ENCODE measurements around the gene PGLYRP3. TPM values are rescaled to one million over a fixed set of nuclear protein-coding genes. Genes with fewer than 3 reads are reported as not detected.
"Not testable (repeated sequence)": the region's sequence is repeated elsewhere in the genome, so short reads cannot be mapped to it uniquely, and the experiment has no call there.

Gene PGLYRP3
- total RNA-seq, 2 experiments from 2014 or later, result not detected

- Mint-ChIP-seq H3K4me1 (ENCODE audit: low read depth) (peaks cover 10% of the 10 kb centered on the region), H3K27ac (no peak overlapping the region), H3K4me3 (no peak overlapping the region), H3K9me3 (peaks cover 7% of the 10 kb centered on the region), H3K36me3 (ENCODE audit: low read depth) (no peaks in the 10 kb centered on the region), H3K27me3 (ENCODE audit: low read depth) (no peaks in the 10 kb centered on the region)
- intact Hi-C loops (cut with micrococcal nuclease), result no loop called here
- DNase-seq, result no peak
- CTCF ChIA-PET, result interaction anchor here (0.8 kb wide), 1 partner anchor 15 kb away, joined by 3 read pairs; no protein-coding TSS in a partner anchor
These were observed 23.9 kb upstream of the PGLYRP3 start for GRCh38 chr1:153336650-153337049.

GRCh38 chr1:153333902-153334301 is 21.1 kb upstream of the PGLYRP3 start:
- no peaks in the 10 kb centered on the region for H3K4me1 Mint-ChIP-seq (ENCODE audit: low read depth)
- H3K27me3 Mint-ChIP-seq (ENCODE audit: low read depth), result no peaks in the 10 kb centered on the region
- no peaks in the 10 kb centered on the region for H3K36me3 Mint-ChIP-seq (ENCODE audit: low read depth)
- CTCF ChIA-PET, result no interaction called here
- intact Hi-C loops (cut with micrococcal nuclease), result no loop called here
- peaks cover 10% of the 10 kb centered on the region for H3K9me3 Mint-ChIP-seq
- H3K4me3 Mint-ChIP-seq, result no peak overlapping the region
- no peak overlapping the region for H3K27ac Mint-ChIP-seq
- DNase-seq, result no peak

GRCh38 chr1:153324912-153325311 is 12.2 kb upstream of the PGLYRP3 start:
- no peak for DNase-seq
- no peak overlapping the region for H3K4me3 Mint-ChIP-seq
- no peaks in the 10 kb centered on the region for H3K36me3 Mint-ChIP-seq (ENCODE audit: low read depth)
- peaks cover 3% of the 10 kb centered on the region for H3K27me3 Mint-ChIP-seq (ENCODE audit: low read depth)
- H3K27ac Mint-ChIP-seq, result no peak overlapping the region
- H3K4me1 Mint-ChIP-seq (ENCODE audit: low read depth), result no peaks in the 10 kb centered on the region
- CTCF ChIA-PET, result interaction anchor here (0.6 kb wide), 1 partner anchor 819 kb away, joined by 3 read pairs; no protein-coding TSS in a partner anchor
- peaks cover 15% of the 10 kb centered on the region for H3K9me3 Mint-ChIP-seq
- intact Hi-C loops (cut with micrococcal nuclease), result no loop called here

GRCh38 chr1:153322568-153322967 is 9.8 kb upstream of the PGLYRP3 start:
- Mint-ChIP-seq H3K9me3 (peaks cover 12% of the 10 kb centered on the region), H3K4me3 (no peak overlapping the region), H3K27me3 (ENCODE audit: low read depth) (peaks cover 7% of the 10 kb centered on the region), H3K4me1 (ENCODE audit: low read depth) (no peaks in the 10 kb centered on the region), H3K36me3 (ENCODE audit: low read depth) (no peaks in the 10 kb centered on the region), H3K27ac (no peak overlapping the region)
- CTCF ChIA-PET, result no interaction called here
- DNase-seq, result no peak
- intact Hi-C loops (cut with micrococcal nuclease), result no loop called here

- H3K27ac Mint-ChIP-seq; intact Hi-C loops (cut with micrococcal nuclease); CTCF ChIA-PET; H3K4me1 Mint-ChIP-seq (ENCODE audit: low read depth); H3K4me3 Mint-ChIP-seq; DNase-seq; H3K36me3 Mint-ChIP-seq (ENCODE audit: low read depth): not testable (repeated sequence)
- H3K9me3 Mint-ChIP-seq, result peaks cover 10% of the 10 kb centered on the region
- peaks cover 10% of the 10 kb centered on the region for H3K27me3 Mint-ChIP-seq (ENCODE audit: low read depth)
These were observed 5.4 kb upstream of the PGLYRP3 start for GRCh38 chr1:153318145-153318544.

GRCh38 chr1:153316013-153316412 is 3.3 kb upstream of the PGLYRP3 start:
- H3K9me3 Mint-ChIP-seq; H3K4me1 Mint-ChIP-seq (ENCODE audit: low read depth); CTCF ChIA-PET; DNase-seq; intact Hi-C loops (cut with micrococcal nuclease); H3K36me3 Mint-ChIP-seq (ENCODE audit: low read depth); H3K4me3 Mint-ChIP-seq; H3K27ac Mint-ChIP-seq: not testable (repeated sequence)
- H3K27me3 Mint-ChIP-seq (ENCODE audit: low read depth), result peaks cover 10% of the 10 kb centered on the region

GRCh38 chr1:153314388-153314787 is 1.6 kb upstream of the PGLYRP3 start:
- H3K27ac Mint-ChIP-seq; H3K9me3 Mint-ChIP-seq; H3K4me1 Mint-ChIP-seq (ENCODE audit: low read depth); H3K4me3 Mint-ChIP-seq; intact Hi-C loops (cut with micrococcal nuclease); CTCF ChIA-PET; DNase-seq; H3K36me3 Mint-ChIP-seq (ENCODE audit: low read depth): not testable (repeated sequence)
- peaks cover 10% of the 10 kb centered on the region for H3K27me3 Mint-ChIP-seq (ENCODE audit: low read depth)

GRCh38 chr1:153313288-153313687 is 536 bp upstream of the PGLYRP3 start:
- DNase-seq, result no peak
- Mint-ChIP-seq H3K4me1 (ENCODE audit: low read depth) (no peaks in the 10 kb centered on the region), H3K27me3 (ENCODE audit: low read depth) (peaks cover 5% of the 10 kb centered on the region), H3K9me3 (no peaks in the 10 kb centered on the region), H3K27ac (no peak overlapping the region), H3K36me3 (ENCODE audit: low read depth) (no peaks in the 10 kb centered on the region), H3K4me3 (no peak overlapping the region)
- CTCF ChIA-PET, result interaction anchor here (0.9 to 1.0 kb wide), 2 partner anchors 19 to 39 kb away, joined by 3 to 6 read pairs; no protein-coding TSS in a partner anchor
- intact Hi-C loops (cut with micrococcal nuclease), result no loop called here

- intact Hi-C loops (cut with micrococcal nuclease), result no loop called here
- Mint-ChIP-seq H3K9me3 (no peaks in the 10 kb centered on the region), H3K4me3 (no peak overlapping the region), H3K27me3 (ENCODE audit: low read depth) (no peaks in the 10 kb centered on the region), H3K27ac (no peak overlapping the region), H3K36me3 (ENCODE audit: low read depth) (no peaks in the 10 kb centered on the region), H3K4me1 (ENCODE audit: low read depth) (no peaks in the 10 kb centered on the region)
- no peak for DNase-seq
- CTCF ChIA-PET, result no interaction called here
These were observed 2.2 kb downstream of the PGLYRP3 start for GRCh38 chr1:153310526-153310925.

- Mint-ChIP-seq H3K4me3 (no peak overlapping the region), H3K36me3 (ENCODE audit: low read depth) (no peaks in the 10 kb centered on the region), H3K4me1 (ENCODE audit: low read depth) (no peaks in the 10 kb centered on the region), H3K9me3 (no peaks in the 10 kb centered on the region), H3K27me3 (ENCODE audit: low read depth) (peaks cover 3% of the 10 kb centered on the region), H3K27ac (no peak overlapping the region)
- no peak for DNase-seq
- CTCF ChIA-PET, result no interaction called here
- intact Hi-C loops (cut with micrococcal nuclease), result no loop called here
These were observed 3.3 kb downstream of the PGLYRP3 start for GRCh38 chr1:153309441-153309840.

- peaks cover 3% of the 10 kb centered on the region for H3K27me3 Mint-ChIP-seq (ENCODE audit: low read depth)
- DNase-seq, result no peak
- H3K4me1 Mint-ChIP-seq (ENCODE audit: low read depth), result no peaks in the 10 kb centered on the region
- intact Hi-C loops (cut with micrococcal nuclease), result no loop called here
- no peak overlapping the region for H3K27ac Mint-ChIP-seq
- no peak overlapping the region for H3K4me3 Mint-ChIP-seq
- no peaks in the 10 kb centered on the region for H3K36me3 Mint-ChIP-seq (ENCODE audit: low read depth)
- CTCF ChIA-PET, result no interaction called here
- no peaks in the 10 kb centered on the region for H3K9me3 Mint-ChIP-seq
These were observed 4.2 kb downstream of the PGLYRP3 start for GRCh38 chr1:153308540-153308939.

- H3K4me1 Mint-ChIP-seq (ENCODE audit: low read depth), result no peaks in the 10 kb centered on the region
- intact Hi-C loops (cut with micrococcal nuclease), result no loop called here
- CTCF ChIA-PET, result no interaction called here
- no peak overlapping the region for H3K27ac Mint-ChIP-seq
- peaks cover 3% of the 10 kb centered on the region for H3K27me3 Mint-ChIP-seq (ENCODE audit: low read depth)
- DNase-seq, result no peak
- H3K9me3 Mint-ChIP-seq, result no peaks in the 10 kb centered on the region
- H3K36me3 Mint-ChIP-seq (ENCODE audit: low read depth), result no peaks in the 10 kb centered on the region
- no peak overlapping the region for H3K4me3 Mint-ChIP-seq
These were observed 5.5 kb downstream of the PGLYRP3 start for GRCh38 chr1:153307221-153307600.

- intact Hi-C loops (cut with micrococcal nuclease), result no loop called here
- Mint-ChIP-seq H3K27me3 (ENCODE audit: low read depth) (peaks cover 3% of the 10 kb centered on the region), H3K27ac (no peak overlapping the region), H3K4me1 (ENCODE audit: low read depth) (no peaks in the 10 kb centered on the region), H3K4me3 (no peak overlapping the region), H3K36me3 (ENCODE audit: low read depth) (no peaks in the 10 kb centered on the region), H3K9me3 (no peaks in the 10 kb centered on the region)
- CTCF ChIA-PET, result no interaction called here
- no peak for DNase-seq
These were observed 6.2 kb downstream of the PGLYRP3 start for GRCh38 chr1:153306303-153307220.

All from activated naive CD4-positive, alpha-beta T cell treated with anti-CD3 and anti-CD28 coated beads for 36 hours (primary cell).